Measurements from ENCODE around the gene SDE2.
"Not testable (repeated sequence)": the region's sequence is repeated elsewhere in the genome, so short reads cannot be mapped to it uniquely, and the experiment has no call there.

Gene SDE2

GRCh38 chr1:225937048-225937968, 61.8 kb downstream of the SDE2 start:
- ChIA-PET CTCF (interaction anchor here (0.9 to 1.8 kb wide), 5 partner anchors 9 to 463 kb away, joined by 3 to 5 read pairs (median 3); no protein-coding TSS in a partner anchor), POLR2A (no interaction called here)
- TF ChIP-seq CTCF (IDR thresholded peaks at IDR 0.05; ENCODE audit: control extremely low read depth, extremely low read depth, low read depth, missing control alignments), result no peak
- DNase-seq (ENCODE audit: extremely low spot score), result no peak

GRCh38 chr1:225936523-225936922, 62.6 kb downstream of the SDE2 start:
- ChIA-PET CTCF (interaction anchor here (0.6 to 1.2 kb wide), 2 partner anchors 9 to 26 kb away, joined by 3 read pairs; no protein-coding TSS in a partner anchor), POLR2A (no interaction called here)
- no peak for DNase-seq (ENCODE audit: extremely low spot score)
- no peak for TF ChIP-seq CTCF (IDR thresholded peaks at IDR 0.05; ENCODE audit: control extremely low read depth, extremely low read depth, low read depth, missing control alignments)

- POLR2A ChIA-PET; DNase-seq (ENCODE audit: extremely low spot score): not testable (repeated sequence)
- CTCF ChIA-PET, result interaction anchor here (0.6 to 1.5 kb wide), 2 partner anchors 9 kb away, joined by 3 read pairs; no protein-coding TSS in a partner anchor
These were observed 63.1 kb downstream of the SDE2 start for GRCh38 chr1:225936086-225936485.

- DNase-seq (ENCODE audit: extremely low spot score), result no peak
- TF ChIP-seq CTCF (IDR thresholded peaks at IDR 0.05; ENCODE audit: control extremely low read depth, extremely low read depth, low read depth, missing control alignments), result no peak
- CTCF ChIA-PET, result interaction anchor here (0.9 to 2.1 kb wide), 5 partner anchors 8 to 460 kb away, joined by 3 to 5 read pairs (median 4); partner anchors contain the start of gene PYCR2
- POLR2A ChIA-PET, result no interaction called here
These were observed 64.4 kb downstream of the SDE2 start for GRCh38 chr1:225934711-225935110.

- POLR2A ChIA-PET, result no interaction called here
- DNase-seq (ENCODE audit: extremely low spot score), result no peak
- CTCF ChIA-PET, result interaction anchor here (2.1 kb wide), 1 partner anchor 9 kb away, joined by 5 read pairs; the partner anchor contains the start of gene PYCR2
- no peak for TF ChIP-seq CTCF (IDR thresholded peaks at IDR 0.05; ENCODE audit: control extremely low read depth, extremely low read depth, low read depth, missing control alignments)
These were observed 66.1 kb downstream of the SDE2 start for GRCh38 chr1:225933072-225933471.

Data from GM10248 (cell line).